A549 (cell line): Measurements from ENCODE around the gene SNCB.

Source experiments
- CTCF ChIP-seq: fragments of >200 bp; sonication (Bioruptor Twin); formaldehyde crosslinking; IDR thresholded peaks from 3 replicates; pipeline ENCODE4 v1.5.1; 2016
- FOSL2 ChIP-seq, 2 experiments: fragments of 450-650 bp in 1 of 2; fragments of >200 bp in 1 of 2; sonication (Bioruptor Twin) in 1 of 2; formaldehyde crosslinking; IDR thresholded peaks; 2 replicates each; pipeline versions ENCODE4 v1.5.0 to v1.6.1; 2016 to 2020; ENCODE audit warnings: mild to moderate bottlenecking in 1 of 2, moderate library complexity in 1 of 2
- PHF8 ChIP-seq: fragments of 200-600 bp; sonication (generic); IDR thresholded peaks from 2 replicates; pipeline ENCODE4 v1.6.1; 2016; ENCODE audit warnings: low read depth, mild to moderate bottlenecking, antibody characterized with exemption, moderate library complexity, borderline replicate concordance
- TF ChIP-seq, protein P1 (sequence below): fragments of 200-600 bp; sonication (generic); IDR thresholded peaks from 2 replicates; pipeline ENCODE4 v1.6.1; 2016; ENCODE audit warnings: antibody characterized with exemption, mild to moderate bottlenecking, moderate library complexity

DNA sequence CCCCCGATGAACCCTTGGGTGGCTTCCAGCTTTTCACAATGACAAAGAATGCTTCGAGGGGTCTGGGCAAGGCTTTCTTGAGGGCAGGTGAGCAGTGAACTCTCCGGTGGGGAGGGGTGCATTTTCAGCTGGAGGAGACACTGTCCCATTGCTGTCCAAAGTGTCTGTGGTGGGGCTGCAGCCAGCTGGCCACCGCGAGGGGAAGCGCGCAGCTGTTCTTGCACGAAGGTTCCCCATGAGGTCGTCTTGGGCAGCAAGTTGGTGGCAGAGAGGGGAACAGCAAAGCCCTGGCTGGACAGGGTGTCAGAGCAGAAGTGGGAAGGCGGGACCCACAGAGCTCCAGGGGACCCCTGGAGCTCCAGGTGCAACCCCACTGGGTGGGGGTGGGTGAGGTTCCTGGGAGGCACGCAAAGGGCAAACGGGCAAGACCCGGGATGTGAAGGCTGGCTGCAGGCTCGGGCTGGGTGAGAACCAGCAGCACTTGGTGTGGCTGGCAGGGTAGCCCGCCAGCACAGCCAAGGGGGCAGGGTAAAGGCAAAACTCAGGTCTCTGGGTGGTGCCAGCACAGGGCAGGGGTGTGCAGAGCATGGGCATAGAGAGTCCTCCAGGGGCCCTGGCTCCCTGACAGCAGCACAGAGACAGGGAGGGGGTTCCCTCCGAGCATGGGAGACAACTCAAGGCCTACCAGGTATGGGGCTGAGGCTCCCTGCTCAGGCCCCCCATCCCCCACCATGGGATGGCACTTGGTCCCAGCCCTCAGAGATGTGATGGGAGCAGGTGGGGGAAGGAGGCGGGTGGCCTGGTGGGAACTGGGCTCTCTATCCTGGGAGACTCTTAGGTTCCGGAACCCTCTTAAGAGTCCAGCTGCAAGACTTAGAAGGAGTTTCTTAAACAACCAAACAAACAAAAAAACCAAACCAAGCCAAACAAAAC lies 43.6 kb upstream of the SNCB start:
- TF ChIP-seq PHF8 (no peak), FOSL2 (IDR thresholded peaks at IDR 0.05) (no peak), FOSL2 (CRISPR knock-in tag; IDR thresholded peaks at IDR 0.05) (no peak), CTCF (no peak)
- TF ChIP-seq, protein P1, sequence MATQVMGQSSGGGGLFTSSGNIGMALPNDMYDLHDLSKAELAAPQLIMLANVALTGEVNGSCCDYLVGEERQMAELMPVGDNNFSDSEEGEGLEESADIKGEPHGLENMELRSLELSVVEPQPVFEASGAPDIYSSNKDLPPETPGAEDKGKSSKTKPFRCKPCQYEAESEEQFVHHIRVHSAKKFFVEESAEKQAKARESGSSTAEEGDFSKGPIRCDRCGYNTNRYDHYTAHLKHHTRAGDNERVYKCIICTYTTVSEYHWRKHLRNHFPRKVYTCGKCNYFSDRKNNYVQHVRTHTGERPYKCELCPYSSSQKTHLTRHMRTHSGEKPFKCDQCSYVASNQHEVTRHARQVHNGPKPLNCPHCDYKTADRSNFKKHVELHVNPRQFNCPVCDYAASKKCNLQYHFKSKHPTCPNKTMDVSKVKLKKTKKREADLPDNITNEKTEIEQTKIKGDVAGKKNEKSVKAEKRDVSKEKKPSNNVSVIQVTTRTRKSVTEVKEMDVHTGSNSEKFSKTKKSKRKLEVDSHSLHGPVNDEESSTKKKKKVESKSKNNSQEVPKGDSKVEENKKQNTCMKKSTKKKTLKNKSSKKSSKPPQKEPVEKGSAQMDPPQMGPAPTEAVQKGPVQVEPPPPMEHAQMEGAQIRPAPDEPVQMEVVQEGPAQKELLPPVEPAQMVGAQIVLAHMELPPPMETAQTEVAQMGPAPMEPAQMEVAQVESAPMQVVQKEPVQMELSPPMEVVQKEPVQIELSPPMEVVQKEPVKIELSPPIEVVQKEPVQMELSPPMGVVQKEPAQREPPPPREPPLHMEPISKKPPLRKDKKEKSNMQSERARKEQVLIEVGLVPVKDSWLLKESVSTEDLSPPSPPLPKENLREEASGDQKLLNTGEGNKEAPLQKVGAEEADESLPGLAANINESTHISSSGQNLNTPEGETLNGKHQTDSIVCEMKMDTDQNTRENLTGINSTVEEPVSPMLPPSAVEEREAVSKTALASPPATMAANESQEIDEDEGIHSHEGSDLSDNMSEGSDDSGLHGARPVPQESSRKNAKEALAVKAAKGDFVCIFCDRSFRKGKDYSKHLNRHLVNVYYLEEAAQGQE: no peak
